ENCODE results near the gene VSTM2A. TPM values are rescaled to one million over a fixed set of nuclear protein-coding genes. Genes with fewer than 3 reads are reported as not detected.

Gene VSTM2A
- total RNA-seq, 4 donors from 2014 or later: 0.79 to 7.2 (median 0.96) TPM; not detected in 1

- H3K4me3 ChIP-seq: no peak overlapping the region
- intact Hi-C loops (cut with DNase I; ENCODE audit: low total_unique reads): no loop called here
- DNase-seq: no peak
- no peaks in the 10 kb centered on the region for H3K9me3 ChIP-seq
- no peaks in the 10 kb centered on the region for H3K27me3 ChIP-seq
- H3K4me1 ChIP-seq: no peaks in the 10 kb centered on the region
- TF ChIP-seq POLR2A (IDR thresholded peaks at IDR 0.05): no peak
- no peak for TF ChIP-seq POLR2AphosphoS5 (IDR thresholded peaks at IDR 0.05)
- no peak for TF ChIP-seq EP300 (IDR thresholded peaks at IDR 0.05; ENCODE audit: low read depth)
- TF ChIP-seq, protein P1, sequence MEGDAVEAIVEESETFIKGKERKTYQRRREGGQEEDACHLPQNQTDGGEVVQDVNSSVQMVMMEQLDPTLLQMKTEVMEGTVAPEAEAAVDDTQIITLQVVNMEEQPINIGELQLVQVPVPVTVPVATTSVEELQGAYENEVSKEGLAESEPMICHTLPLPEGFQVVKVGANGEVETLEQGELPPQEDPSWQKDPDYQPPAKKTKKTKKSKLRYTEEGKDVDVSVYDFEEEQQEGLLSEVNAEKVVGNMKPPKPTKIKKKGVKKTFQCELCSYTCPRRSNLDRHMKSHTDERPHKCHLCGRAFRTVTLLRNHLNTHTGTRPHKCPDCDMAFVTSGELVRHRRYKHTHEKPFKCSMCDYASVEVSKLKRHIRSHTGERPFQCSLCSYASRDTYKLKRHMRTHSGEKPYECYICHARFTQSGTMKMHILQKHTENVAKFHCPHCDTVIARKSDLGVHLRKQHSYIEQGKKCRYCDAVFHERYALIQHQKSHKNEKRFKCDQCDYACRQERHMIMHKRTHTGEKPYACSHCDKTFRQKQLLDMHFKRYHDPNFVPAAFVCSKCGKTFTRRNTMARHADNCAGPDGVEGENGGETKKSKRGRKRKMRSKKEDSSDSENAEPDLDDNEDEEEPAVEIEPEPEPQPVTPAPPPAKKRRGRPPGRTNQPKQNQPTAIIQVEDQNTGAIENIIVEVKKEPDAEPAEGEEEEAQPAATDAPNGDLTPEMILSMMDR (IDR thresholded peaks at IDR 0.05): no peak
- H3K36me3 ChIP-seq: no peaks in the 10 kb centered on the region
- in situ Hi-C loops (cut with MboI; ENCODE audit: low pct_ligation_motif_present in 1 of 4, low pct_unique_long_range_greater_than_20kb in 1 of 4, low sequenced_read_pairs in 3 of 4): no loop called here
- 90 to 95% methylated on average over 2 of the region's 2 CpGs for WGBS, 2 donors (ENCODE audit: low coverage in 1 of 2)
- H3K27ac ChIP-seq: no peak overlapping the region
Observed at GRCh38 chr7:54615537-54615936, 73.4 kb downstream of the VSTM2A start.

Small RNA genes lying within 50 kb of the gene (small RNA-seq; reads per million reads assigned to genes)
- 0 reads per million in 4 donors for gene RNU6-1125P

Other genes starting within 250 kb of the VSTM2A start
- 100 to 1,000 TPM in 2 of 4 donors, 10 to 100 TPM in 2; 33.6 to 247 (median 134) TPM for gene SEC61G, start 216.8 kb downstream of the VSTM2A start, total RNA-seq

All from transverse colon (tissue), 4 donors.